ENCODE results near the gene CCN5. TPM values are rescaled to one million over a fixed set of nuclear protein-coding genes. Genes with fewer than 3 reads are reported as not detected.

CCN5 gene
- total RNA-seq, 1 donor from 2014 or later: 112 TPM

GRCh38 chr20:44769481-44769863 lies 54.3 kb downstream of the CCN5 start:
- no peak for ATAC-seq
- no peak for TF ChIP-seq CTCF (IDR thresholded peaks at IDR 0.05)

GRCh38 chr20:44770484-44771171 lies 55.5 kb downstream of the CCN5 start:
- TF ChIP-seq CTCF (IDR thresholded peaks at IDR 0.05): no peak
- Histone ChIP-seq H3K36me3 (no peaks in the 10 kb centered on the region), H3K9me3 (no peaks in the 10 kb centered on the region), H3K27me3 (no peaks in the 10 kb centered on the region), H3K27ac (no peak overlapping the region), H3K4me3 (no peak overlapping the region), H3K4me1 (no peaks in the 10 kb centered on the region)
- no peak for DNase-seq
- intact Hi-C loops (cut with DNase I): no loop called here
- ATAC-seq: no peak

More at GRCh38 chr20:44769481-44769863, 54.3 kb downstream of the CCN5 start:
- H3K4me1 ChIP-seq: no peaks in the 10 kb centered on the region
- no peak overlapping the region for H3K4me3 ChIP-seq
- intact Hi-C loops (cut with DNase I): no loop called here
- peaks cover 5% of the 10 kb centered on the region for H3K27me3 ChIP-seq
- no peak overlapping the region for H3K27ac ChIP-seq
- no peak for DNase-seq
- no peaks in the 10 kb centered on the region for H3K9me3 ChIP-seq
- no peaks in the 10 kb centered on the region for H3K36me3 ChIP-seq

- Histone ChIP-seq H3K9me3 (no peaks in the 10 kb centered on the region), H3K4me1 (no peaks in the 10 kb centered on the region), H3K27me3 (no peaks in the 10 kb centered on the region), H3K36me3 (no peaks in the 10 kb centered on the region), H3K4me3 (no peak overlapping the region), H3K27ac (no peak overlapping the region)
- no peak for ATAC-seq
- DNase-seq: no peak
- intact Hi-C loops (cut with DNase I): no loop called here
- no peak for TF ChIP-seq CTCF (IDR thresholded peaks at IDR 0.05)
Observed at GRCh38 chr20:44771172-44771535, 56.0 kb downstream of the CCN5 start.

GRCh38 chr20:44772636-44773035 lies 57.5 kb downstream of the CCN5 start:
- no peak for TF ChIP-seq CTCF (IDR thresholded peaks at IDR 0.05)
- Histone ChIP-seq H3K36me3 (no peaks in the 10 kb centered on the region), H3K9me3 (no peaks in the 10 kb centered on the region), H3K4me3 (no peak overlapping the region), H3K27me3 (no peaks in the 10 kb centered on the region), H3K4me1 (no peaks in the 10 kb centered on the region), H3K27ac (no peak overlapping the region)
- no peak for ATAC-seq
- no peak for DNase-seq
- intact Hi-C loops (cut with DNase I): no loop called here

GRCh38 chr20:44773070-44773829 lies 58.1 kb downstream of the CCN5 start:
- ATAC-seq (no peak), DNase-seq (no peak)
- no peak for TF ChIP-seq CTCF (IDR thresholded peaks at IDR 0.05)
- no peaks in the 10 kb centered on the region for H3K4me1 ChIP-seq
- H3K9me3 ChIP-seq: no peaks in the 10 kb centered on the region
- H3K27ac ChIP-seq: no peak overlapping the region
- no peaks in the 10 kb centered on the region for H3K27me3 ChIP-seq
- no peak overlapping the region for H3K4me3 ChIP-seq
- intact Hi-C loops (cut with DNase I): no loop called here
- no peaks in the 10 kb centered on the region for H3K36me3 ChIP-seq
